ENCODE results near the gene PSAPL1.

The PSAPL1 gene

GRCh38 chr4:7400671-7401298 is 33.9 kb downstream of the PSAPL1 start:
- Histone ChIP-seq H3K27me3 (ENCODE audit: insufficient read depth, low read length, poor library complexity) (peaks cover 16% of the 10 kb centered on the region), H3K27ac (ENCODE audit: low read length) (no peak overlapping the region), H3K79me2 (ENCODE audit: insufficient read depth, low read length) (no peaks in the 10 kb centered on the region), H3K4me2 (ENCODE audit: insufficient read depth, low read length) (no peak overlapping the region), H4K20me1 (ENCODE audit: insufficient read depth, low read length) (no peaks in the 10 kb centered on the region), H3K9me3 (ENCODE audit: insufficient read depth, low read length, severe bottlenecking) (no peaks in the 10 kb centered on the region), H2AFZ (ENCODE audit: low read depth, low read length) (no peak overlapping the region), H3K4me3 (ENCODE audit: low read depth in 1 of 2, low read length in 2 of 2) (no peak overlapping the region), H3K4me1 (ENCODE audit: insufficient read depth, low read length) (no peaks in the 10 kb centered on the region), H3K36me3 (ENCODE audit: insufficient read depth, low read length) (no peaks in the 10 kb centered on the region), H3K9ac (ENCODE audit: low read depth, low read length) (no peak overlapping the region)
- DNase-seq (no peak), ATAC-seq (ENCODE audit: insufficient read depth, low read depth) (no peak)
- no peak for TF ChIP-seq EZH2 (IDR thresholded peaks at IDR 0.05; ENCODE audit: borderline replicate concordance, low read depth, low read length, severe bottlenecking)
- no peak for TF ChIP-seq CTCF (IDR thresholded peaks at IDR 0.05; ENCODE audit: borderline replicate concordance, extremely low read depth, low read length, poor library complexity, severe bottlenecking)

GRCh38 chr4:7399440-7400234 is 35.1 kb downstream of the PSAPL1 start:
- no peak overlapping the region for H3K4me3 ChIP-seq (ENCODE audit: low read depth in 1 of 2, low read length in 2 of 2)
- H4K20me1 ChIP-seq (ENCODE audit: insufficient read depth, low read length) = no peaks in the 10 kb centered on the region
- H3K79me2 ChIP-seq (ENCODE audit: insufficient read depth, low read length) = no peaks in the 10 kb centered on the region
- no peaks in the 10 kb centered on the region for H3K36me3 ChIP-seq (ENCODE audit: insufficient read depth, low read length)
- no peak overlapping the region for H3K27ac ChIP-seq (ENCODE audit: low read length)
- peaks cover 16% of the 10 kb centered on the region for H3K27me3 ChIP-seq (ENCODE audit: insufficient read depth, low read length, poor library complexity)
- H3K9ac ChIP-seq (ENCODE audit: low read depth, low read length) = no peak overlapping the region
- no peak overlapping the region for H2AFZ ChIP-seq (ENCODE audit: low read depth, low read length)
- TF ChIP-seq CTCF (IDR thresholded peaks at IDR 0.05; ENCODE audit: borderline replicate concordance, extremely low read depth, low read length, poor library complexity, severe bottlenecking) = no peak
- no peak for TF ChIP-seq EZH2 (IDR thresholded peaks at IDR 0.05; ENCODE audit: borderline replicate concordance, low read depth, low read length, severe bottlenecking)
- H3K9me3 ChIP-seq (ENCODE audit: insufficient read depth, low read length, severe bottlenecking) = no peaks in the 10 kb centered on the region
- H3K4me1 ChIP-seq (ENCODE audit: insufficient read depth, low read length) = no peaks in the 10 kb centered on the region
- DNase-seq (no peak), ATAC-seq (ENCODE audit: insufficient read depth, low read depth) (no peak)
- H3K4me2 ChIP-seq (ENCODE audit: insufficient read depth, low read length) = no peak overlapping the region

- Histone ChIP-seq H2AFZ (ENCODE audit: low read depth, low read length) (no peak overlapping the region), H3K27me3 (ENCODE audit: insufficient read depth, low read length, poor library complexity) (peaks cover 16% of the 10 kb centered on the region), H3K9ac (ENCODE audit: low read depth, low read length) (no peak overlapping the region)
Measured at GRCh38 chr4:7398788-7399439, 35.8 kb downstream of the PSAPL1 start.

More at GRCh38 chr4:7398788-7399439, 35.8 kb downstream of the PSAPL1 start:
- ATAC-seq (ENCODE audit: insufficient read depth, low read depth) = no peak
- H3K79me2 ChIP-seq (ENCODE audit: insufficient read depth, low read length) = no peaks in the 10 kb centered on the region
- no peaks in the 10 kb centered on the region for H4K20me1 ChIP-seq (ENCODE audit: insufficient read depth, low read length)
- no peak overlapping the region for H3K27ac ChIP-seq (ENCODE audit: low read length)
- H3K9me3 ChIP-seq (ENCODE audit: insufficient read depth, low read length, severe bottlenecking) = no peaks in the 10 kb centered on the region
- DNase-seq = no peak
- no peak for TF ChIP-seq EZH2 (IDR thresholded peaks at IDR 0.05; ENCODE audit: borderline replicate concordance, low read depth, low read length, severe bottlenecking)
- no peak for TF ChIP-seq CTCF (IDR thresholded peaks at IDR 0.05; ENCODE audit: borderline replicate concordance, extremely low read depth, low read length, poor library complexity, severe bottlenecking)
- no peak overlapping the region for H3K4me2 ChIP-seq (ENCODE audit: insufficient read depth, low read length)
- no peak overlapping the region for H3K4me3 ChIP-seq (ENCODE audit: low read depth in 1 of 2, low read length in 2 of 2)
- no peaks in the 10 kb centered on the region for H3K4me1 ChIP-seq (ENCODE audit: insufficient read depth, low read length)
- no peaks in the 10 kb centered on the region for H3K36me3 ChIP-seq (ENCODE audit: insufficient read depth, low read length)
